Measurements from ENCODE around the gene SUFU. TPM values are rescaled to one million over a fixed set of nuclear protein-coding genes. Genes with fewer than 3 reads are reported as not detected.

The SUFU gene
- total RNA-seq, 1 donor from 2014 or later, result 29.4 TPM

- Mint-ChIP-seq H3K27me3 (no peaks in the 10 kb centered on the region), H3K27ac (peak overlapping the region; percentile 84), H3K36me3 (peaks cover 22% of the 10 kb centered on the region), H3K4me1 (ENCODE audit: unreplicated experiment) (peaks cover 17% of the 10 kb centered on the region), H3K9me3 (no peaks in the 10 kb centered on the region), H3K4me3 (peak overlapping the region; percentile 70)
- no peak for DNase-seq (ENCODE audit: extremely low spot score, unreplicated experiment)
- TF ChIP-seq, protein P1, sequence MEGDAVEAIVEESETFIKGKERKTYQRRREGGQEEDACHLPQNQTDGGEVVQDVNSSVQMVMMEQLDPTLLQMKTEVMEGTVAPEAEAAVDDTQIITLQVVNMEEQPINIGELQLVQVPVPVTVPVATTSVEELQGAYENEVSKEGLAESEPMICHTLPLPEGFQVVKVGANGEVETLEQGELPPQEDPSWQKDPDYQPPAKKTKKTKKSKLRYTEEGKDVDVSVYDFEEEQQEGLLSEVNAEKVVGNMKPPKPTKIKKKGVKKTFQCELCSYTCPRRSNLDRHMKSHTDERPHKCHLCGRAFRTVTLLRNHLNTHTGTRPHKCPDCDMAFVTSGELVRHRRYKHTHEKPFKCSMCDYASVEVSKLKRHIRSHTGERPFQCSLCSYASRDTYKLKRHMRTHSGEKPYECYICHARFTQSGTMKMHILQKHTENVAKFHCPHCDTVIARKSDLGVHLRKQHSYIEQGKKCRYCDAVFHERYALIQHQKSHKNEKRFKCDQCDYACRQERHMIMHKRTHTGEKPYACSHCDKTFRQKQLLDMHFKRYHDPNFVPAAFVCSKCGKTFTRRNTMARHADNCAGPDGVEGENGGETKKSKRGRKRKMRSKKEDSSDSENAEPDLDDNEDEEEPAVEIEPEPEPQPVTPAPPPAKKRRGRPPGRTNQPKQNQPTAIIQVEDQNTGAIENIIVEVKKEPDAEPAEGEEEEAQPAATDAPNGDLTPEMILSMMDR (conservative IDR thresholded peaks at IDR 0.05), result no peak
Measured at GRCh38 chr10:102555781-102556328, 52.1 kb downstream of the SUFU start.

DNA sequence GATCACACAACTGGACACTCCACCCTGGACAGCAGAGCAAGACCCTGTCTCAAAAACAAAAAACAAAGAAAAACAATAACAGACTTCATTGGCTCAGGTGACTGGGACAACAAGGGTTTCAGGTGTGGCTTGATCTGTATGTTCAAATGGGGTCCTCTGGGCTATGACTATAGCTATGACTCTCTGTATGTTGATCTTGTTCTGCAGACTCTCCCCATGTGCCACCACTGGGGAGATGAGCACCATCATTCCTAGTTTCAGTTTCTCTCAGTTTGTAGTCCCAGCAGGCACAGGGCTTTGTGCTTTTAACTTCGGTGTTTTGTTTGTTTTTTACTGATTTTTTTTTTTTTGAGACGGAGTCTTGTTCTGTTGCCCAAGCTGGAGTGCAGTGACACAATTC is 53.8 kb downstream of the SUFU start:
- Mint-ChIP-seq H3K27me3 (no peaks in the 10 kb centered on the region), H3K9me3 (no peaks in the 10 kb centered on the region), H3K4me3 (no peak overlapping the region), H3K36me3 (peaks cover 14% of the 10 kb centered on the region), H3K27ac (no peak overlapping the region), H3K4me1 (ENCODE audit: unreplicated experiment) (peaks cover 17% of the 10 kb centered on the region)
- no peak for DNase-seq (ENCODE audit: extremely low spot score, unreplicated experiment)
- TF ChIP-seq, protein P1 (conservative IDR thresholded peaks at IDR 0.05), result no peak

- peaks cover 7% of the 10 kb centered on the region for H3K36me3 Mint-ChIP-seq
- H3K27ac Mint-ChIP-seq, result no peak overlapping the region
- no peak for DNase-seq (ENCODE audit: extremely low spot score, unreplicated experiment)
- TF ChIP-seq, protein P1 (conservative IDR thresholded peaks at IDR 0.05), result no peak
- H3K9me3 Mint-ChIP-seq, result no peaks in the 10 kb centered on the region
- no peaks in the 10 kb centered on the region for H3K27me3 Mint-ChIP-seq
- peaks cover 17% of the 10 kb centered on the region for H3K4me1 Mint-ChIP-seq (ENCODE audit: unreplicated experiment)
- no peak overlapping the region for H3K4me3 Mint-ChIP-seq
Measured at GRCh38 chr10:102559764-102560163, 56.0 kb downstream of the SUFU start.

DNA sequence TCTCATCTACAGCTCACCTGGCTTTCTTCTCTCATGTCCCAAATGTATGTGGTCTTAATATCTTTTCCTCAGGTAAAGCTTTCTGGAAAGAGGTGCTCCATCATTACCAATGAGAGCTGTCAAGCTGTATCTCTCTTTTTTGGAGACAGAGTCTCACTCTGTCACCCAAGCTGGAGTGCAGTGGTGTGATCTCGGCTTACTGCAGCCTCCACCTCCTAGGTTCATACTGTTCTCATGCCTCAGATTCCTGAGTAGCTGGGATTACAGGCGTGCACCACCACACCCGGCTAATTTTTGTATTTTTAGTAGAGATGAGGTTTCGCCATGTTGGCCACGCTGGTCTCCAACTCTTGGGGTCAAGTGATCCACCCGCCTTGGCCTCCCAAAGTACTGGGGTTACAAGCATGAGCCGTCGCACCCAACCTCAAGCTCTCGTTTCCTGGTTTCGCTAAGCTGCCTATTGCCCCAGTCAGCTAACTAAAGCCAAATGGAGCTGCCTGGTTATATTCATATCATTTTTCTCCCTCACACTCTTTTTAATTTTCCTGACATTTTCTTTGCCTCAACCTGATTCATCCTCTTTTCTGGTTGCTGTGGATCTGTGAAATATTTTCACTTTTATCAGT is 60.5 kb downstream of the SUFU start:
- no peaks in the 10 kb centered on the region for H3K27me3 Mint-ChIP-seq

GRCh38 chr10:102565793-102566192 is 62.0 kb downstream of the SUFU start:
- Mint-ChIP-seq H3K4me1 (ENCODE audit: unreplicated experiment) (peaks cover 5% of the 10 kb centered on the region), H3K27me3 (no peaks in the 10 kb centered on the region), H3K27ac (no peak overlapping the region), H3K4me3 (no peak overlapping the region), H3K9me3 (no peaks in the 10 kb centered on the region), H3K36me3 (no peaks in the 10 kb centered on the region)
- TF ChIP-seq, protein P1 (conservative IDR thresholded peaks at IDR 0.05), result peak; percentile 43
- no peak for DNase-seq (ENCODE audit: extremely low spot score, unreplicated experiment)

More for the DNA sequence above, 60.5 kb downstream of the SUFU start:
- no peak for DNase-seq (ENCODE audit: extremely low spot score, unreplicated experiment)
- H3K36me3 Mint-ChIP-seq, result peaks cover 3% of the 10 kb centered on the region
- H3K4me3 Mint-ChIP-seq, result no peak overlapping the region
- no peaks in the 10 kb centered on the region for H3K9me3 Mint-ChIP-seq
- H3K27ac Mint-ChIP-seq, result no peak overlapping the region
- TF ChIP-seq, protein P1 (conservative IDR thresholded peaks at IDR 0.05), result no peak
- H3K4me1 Mint-ChIP-seq (ENCODE audit: unreplicated experiment), result peaks cover 6% of the 10 kb centered on the region

Measured in type B pancreatic cell (in vitro differentiated cells).